ENCODE results near the gene GNGT1. TPM values are rescaled to one million over a fixed set of nuclear protein-coding genes. Genes with fewer than 3 reads are reported as not detected.

Gene GNGT1
- total and polyA plus RNA-seq, 10 donors = not detected

- Histone ChIP-seq H3K27me3 (replicated peaks in 1 of 7) (no peaks in the 10 kb centered on the region), H3K9me3 (no peaks in the 10 kb centered on the region), H3K27ac (no peak overlapping the region), H3K4me1 (peaks cover 0 to 8% (median 0%) of the 10 kb centered on the region in 6 donors), H3K36me3 (no peaks in the 10 kb centered on the region), H3K4me3 (no peak overlapping the region)
- intact Hi-C loops (cut with DNase I; ENCODE audit: low total_unique reads) = no loop called here
- TF ChIP-seq CTCF (IDR thresholded peaks at IDR 0.05 in 8 of 11, conservative IDR thresholded peaks at IDR 0.05 in 3 of 11) (no peak), POLR2A (IDR thresholded peaks at IDR 0.05) (no peak), POLR2AphosphoS5 (IDR thresholded peaks at IDR 0.05) (no peak)
- no peak for DNase-seq
- WGBS, 5 donors = 53 to 77% (median 68%) methylated on average over 1 of the region's 1 CpG
These were observed 41.7 kb downstream of the GNGT1 start for GRCh38 chr7:93948106-93948505.

- H3K4me1 ChIP-seq = peaks cover 0 to 8% (median 0%) of the 10 kb centered on the region in 6 donors
- H3K9me3 ChIP-seq = no peaks in the 10 kb centered on the region
- DNase-seq = no peak
- H3K36me3 ChIP-seq = no peaks in the 10 kb centered on the region
- intact Hi-C loops (cut with DNase I; ENCODE audit: low total_unique reads) = no loop called here
- no peak overlapping the region for H3K27ac ChIP-seq
- no peaks in the 10 kb centered on the region for H3K27me3 ChIP-seq (replicated peaks in 1 of 7)
- WGBS, 5 donors = 57 to 68% (median 65%) methylated on average over 2 of the region's 2 CpGs
- no peak for TF ChIP-seq POLR2A (IDR thresholded peaks at IDR 0.05)
- no peak for TF ChIP-seq POLR2AphosphoS5 (IDR thresholded peaks at IDR 0.05)
- no peak for TF ChIP-seq CTCF (IDR thresholded peaks at IDR 0.05 in 8 of 11, conservative IDR thresholded peaks at IDR 0.05 in 3 of 11)
- no peak overlapping the region for H3K4me3 ChIP-seq
These were observed 42.5 kb downstream of the GNGT1 start for GRCh38 chr7:93948873-93949272.

- peaks cover 0 to 8% (median 0%) of the 10 kb centered on the region in 6 donors for H3K4me1 ChIP-seq
- no peaks in the 10 kb centered on the region for H3K27me3 ChIP-seq (replicated peaks in 1 of 7)
- intact Hi-C loops (cut with DNase I; ENCODE audit: low total_unique reads) = no loop called here
- no peak overlapping the region for H3K27ac ChIP-seq
- DNase-seq = no peak
- TF ChIP-seq POLR2A (IDR thresholded peaks at IDR 0.05) = no peak
- TF ChIP-seq POLR2AphosphoS5 (IDR thresholded peaks at IDR 0.05) = no peak
- TF ChIP-seq CTCF (IDR thresholded peaks at IDR 0.05 in 8 of 11, conservative IDR thresholded peaks at IDR 0.05 in 3 of 11) = no peak
- H3K9me3 ChIP-seq = no peaks in the 10 kb centered on the region
- no peaks in the 10 kb centered on the region for H3K36me3 ChIP-seq
- H3K4me3 ChIP-seq = no peak overlapping the region
- 78 to 97% (median 82%) methylated on average over 1 of the region's 1 CpG for WGBS, 5 donors
These were observed 43.1 kb downstream of the GNGT1 start for GRCh38 chr7:93949423-93949822.

GRCh38 chr7:93955304-93955703 is 48.9 kb downstream of the GNGT1 start:
- Histone ChIP-seq H3K27ac (no peak overlapping the region), H3K4me3 (no peak overlapping the region), H3K27me3 (replicated peaks in 1 of 7) (no peaks in the 10 kb centered on the region), H3K4me1 (no peaks in the 10 kb centered on the region), H3K9me3 (no peaks in the 10 kb centered on the region), H3K36me3 (no peaks in the 10 kb centered on the region)
- 70 to 95% (median 82%) methylated on average over 2 of the region's 2 CpGs for WGBS, 5 donors
- TF ChIP-seq POLR2AphosphoS5 (IDR thresholded peaks at IDR 0.05) (no peak), POLR2A (IDR thresholded peaks at IDR 0.05) (no peak), CTCF (IDR thresholded peaks at IDR 0.05 in 8 of 11, conservative IDR thresholded peaks at IDR 0.05 in 3 of 11) (no peak)
- intact Hi-C loops (cut with DNase I; ENCODE audit: low total_unique reads) = no loop called here
- no peak for DNase-seq

Data from spleen (tissue), 11 donors.